ENCODE measurements around the gene SCNM1.
A peak's percentile ranks its signal among the peaks of the same experiment; 100 is the strongest.
"Not testable (repeated sequence)": the region's sequence is repeated elsewhere in the genome, so short reads cannot be mapped to it uniquely, and the experiment has no call there.

SCNM1 gene

DNA sequence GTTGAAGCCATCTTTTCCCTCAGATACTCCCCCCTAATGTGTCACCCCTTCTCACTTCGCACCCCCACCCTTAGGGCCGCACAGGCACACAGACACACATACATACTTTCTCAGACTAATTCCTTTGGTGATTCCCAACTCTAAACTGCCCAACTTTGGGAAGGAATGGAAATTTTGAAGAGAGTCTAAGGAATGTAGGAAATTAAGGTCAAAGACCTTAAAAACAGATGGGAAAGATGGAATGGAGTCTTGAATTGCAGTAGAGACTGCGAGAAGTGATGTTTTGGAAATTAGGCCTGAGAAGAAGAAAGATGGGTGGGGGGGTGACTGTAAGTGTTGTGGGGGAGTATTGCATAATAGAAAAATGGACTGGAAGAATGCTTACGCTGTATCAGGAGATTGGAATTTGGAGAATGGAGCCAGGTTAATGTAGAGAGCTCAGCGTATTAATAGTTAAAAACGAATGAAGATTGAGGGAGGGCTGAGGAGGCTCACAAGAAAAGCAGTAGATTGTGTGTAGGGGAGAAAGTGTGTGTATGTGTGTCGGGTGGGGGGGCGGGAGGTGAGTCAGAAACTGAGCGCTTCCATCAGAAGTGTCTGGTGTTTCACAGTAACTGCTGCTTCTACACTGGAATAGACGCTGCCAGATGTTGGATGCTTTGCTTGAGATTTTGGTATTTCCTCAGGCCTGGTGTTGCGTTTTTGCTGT, 34.1 kb downstream of the SCNM1 start:
- ChIA-PET CTCF (interaction anchor here (0.7 to 2.2 kb wide), 2 partner anchors 51 to 140 kb away, joined by 3 to 9 read pairs; no protein-coding TSS in a partner anchor), POLR2A (interaction anchor here (0.7 to 2.1 kb wide), 5 partner anchors 10 to 81 kb away, joined by 3 to 6 read pairs (median 3); partner anchors contain the start of gene VPS72)
- no peak for TF ChIP-seq CTCF (IDR thresholded peaks at IDR 0.05; ENCODE audit: insufficient read depth, low read length, missing control alignments)
- no peak for DNase-seq (ENCODE audit: low read depth, low spot score)
- peak overlapping the region; percentile 93 for H3K4me3 ChIP-seq (ENCODE audit: low read depth, low read length)

- POLR2A ChIA-PET; DNase-seq (ENCODE audit: low read depth, low spot score); H3K4me3 ChIP-seq (ENCODE audit: low read depth, low read length): not testable (repeated sequence)
- CTCF ChIA-PET, result interaction anchor here (0.9 to 3.3 kb wide), 4 partner anchors 45 to 96 kb away, joined by 3 to 10 read pairs (median 4); partner anchors contain the start of gene PSMD4
These were observed 39.5 kb downstream of the SCNM1 start for GRCh38 chr1:151205381-151205965.

GRCh38 chr1:151210830-151211229, 44.9 kb downstream of the SCNM1 start:
- no peak overlapping the region for H3K4me3 ChIP-seq (ENCODE audit: low read depth, low read length)
- ChIA-PET CTCF (interaction anchor here (0.8 to 4.3 kb wide), 2 partner anchors 16 to 41 kb away, joined by 3 to 16 read pairs; no protein-coding TSS in a partner anchor), POLR2A (no interaction called here)
- no peak for TF ChIP-seq CTCF (IDR thresholded peaks at IDR 0.05; ENCODE audit: insufficient read depth, low read length, missing control alignments)
- no peak for DNase-seq (ENCODE audit: low read depth, low spot score)

- DNase-seq (ENCODE audit: low read depth, low spot score), result no peak
- no peak for TF ChIP-seq CTCF (IDR thresholded peaks at IDR 0.05; ENCODE audit: insufficient read depth, low read length, missing control alignments)
- CTCF ChIA-PET, result interaction anchor here (0.7 to 4.3 kb wide), 3 partner anchors 10 to 40 kb away, joined by 3 to 16 read pairs (median 9); no protein-coding TSS in a partner anchor
- POLR2A ChIA-PET, result interaction anchor here (0.6 to 1.0 kb wide), 3 partner anchors 11 to 324 kb away, joined by 3 read pairs; no protein-coding TSS in a partner anchor
- H3K4me3 ChIP-seq (ENCODE audit: low read depth, low read length), result no peak overlapping the region
These were observed 46.2 kb downstream of the SCNM1 start for GRCh38 chr1:151211972-151212705.

- no peak overlapping the region for H3K4me3 ChIP-seq (ENCODE audit: low read depth, low read length)
- TF ChIP-seq CTCF (IDR thresholded peaks at IDR 0.05; ENCODE audit: insufficient read depth, low read length, missing control alignments), result no peak
- DNase-seq (ENCODE audit: low read depth, low spot score), result no peak
- CTCF ChIA-PET, result interaction anchor here (1.8 to 4.3 kb wide), 2 partner anchors 9 to 39 kb away, joined by 9 to 16 read pairs; no protein-coding TSS in a partner anchor
- POLR2A ChIA-PET, result interaction anchor here (0.8 kb wide), 1 partner anchor 24 kb away, joined by 5 read pairs; the partner anchor contains the start of gene VPS72
These were observed 47.6 kb downstream of the SCNM1 start for GRCh38 chr1:151213560-151213959.
